HG03460 (cell line): ENCODE results near the gene CKAP2.
"Not testable (repeated sequence)": the region's sequence is repeated elsewhere in the genome, so short reads cannot be mapped to it uniquely, and the experiment has no call there.

Experiments used
- ATAC-seq: cut with Tn5 transposase; IDR thresholded peaks from one replicate; pipeline ENCODE4 v1.9.1; 2021; ENCODE audit not compliant: unreplicated experiment

CKAP2 gene

GRCh38 chr13:52454820-52455676, at the start of gene CKAP2:
Gene CKAP2, plus strand, starts transcription at chr13:52455478. Its CDS starts 79 bp downstream, at chr13:52455557.
- ATAC-seq: peak; percentile 74

- no peak for ATAC-seq
These were observed 49.3 kb upstream of the CKAP2 start, which contains the start of gene THSD1 for GRCh38 chr13:52405767-52406494. Gene THSD1, minus strand, starts transcription at chr13:52406172. Its CDS starts 3,572 bp downstream, at chr13:52402600.

- no peak for ATAC-seq
These were observed 48.6 kb upstream of the CKAP2 start for GRCh38 chr13:52406629-52407028.

- not testable (repeated sequence) for ATAC-seq
These were observed 47.8 kb upstream of the CKAP2 start for GRCh38 chr13:52407436-52407835.

- ATAC-seq: not testable (repeated sequence)
These were observed 47.1 kb upstream of the CKAP2 start for GRCh38 chr13:52408071-52408658.

GRCh38 chr13:52411629-52412028, 43.6 kb upstream of the CKAP2 start:
- ATAC-seq: peak; percentile 94

GRCh38 chr13:52412128-52412527, 43.1 kb upstream of the CKAP2 start:
- ATAC-seq: no peak

GRCh38 chr13:52414051-52414450, 41.2 kb upstream of the CKAP2 start:
- no peak for ATAC-seq

- ATAC-seq: no peak
These were observed 40.3 kb upstream of the CKAP2 start for GRCh38 chr13:52414963-52415362.

GRCh38 chr13:52419080-52419479, 36.2 kb upstream of the CKAP2 start:
- ATAC-seq: no peak

GRCh38 chr13:52421216-52421615, 34.1 kb upstream of the CKAP2 start:
- ATAC-seq: no peak

GRCh38 chr13:52428295-52428694, 27.0 kb upstream of the CKAP2 start:
- ATAC-seq: no peak

GRCh38 chr13:52432456-52432855, 22.8 kb upstream of the CKAP2 start:
- ATAC-seq: no peak

- ATAC-seq: no peak
These were observed 9.0 kb upstream of the CKAP2 start for GRCh38 chr13:52446265-52446664.

- ATAC-seq: no peak
These were observed 7.9 kb upstream of the CKAP2 start for GRCh38 chr13:52447354-52447753.

- no peak for ATAC-seq
These were observed 7.3 kb upstream of the CKAP2 start for GRCh38 chr13:52447815-52448552.

GRCh38 chr13:52449331-52450011, 5.8 kb upstream of the CKAP2 start:
- no peak for ATAC-seq

GRCh38 chr13:52450012-52450792, 5.1 kb upstream of the CKAP2 start, which contains the start of gene VPS36:
Gene VPS36, minus strand, starts transcription at chr13:52450634. Its CDS starts 40 bp downstream, at chr13:52450594.
- peak; percentile 64 for ATAC-seq

- ATAC-seq: no peak
These were observed 4.5 kb upstream of the CKAP2 start for GRCh38 chr13:52450793-52451116.
